ENCODE measurements around the gene KRT38.

GRCh38 chr17:41486809-41487530, 46.2 kb upstream of the KRT38 start:
- peak; percentile 46; the same call in 1 of the 2 replicates for TF ChIP-seq CTCF (conservative IDR thresholded peaks at IDR 0.05; ENCODE audit: low read depth, low read length)
- no peak for TF ChIP-seq EZH2 (IDR thresholded peaks at IDR 0.05; ENCODE audit: low read length, unreplicated experiment)
- TF ChIP-seq EZH2phosphoT487 (IDR thresholded peaks at IDR 0.05; ENCODE audit: borderline replicate concordance, low read length): no peak

Measured in PC-3 (cell line).